ES-I3 (cell line): ENCODE results near the gene ZNF548.
A peak's percentile ranks its signal among the peaks of the same experiment; 100 is the strongest.

Experiments used
- H3K36me3 ChIP-seq: 2 replicates; pipeline ENCODE4 v1.6.1; 2013; ENCODE audit warnings: mild to moderate bottlenecking, low read length, control low read depth, moderate library complexity; ENCODE audit not compliant: insufficient read depth
- H3K4me1 ChIP-seq: 2 replicates; pipeline ENCODE4 v1.6.1; 2013; ENCODE audit warnings: mild to moderate bottlenecking, control low read depth, low read length; ENCODE audit not compliant: insufficient read depth
- H3K9ac ChIP-seq: 2 replicates; pipeline ENCODE4 v1.6.1; 2013; ENCODE audit warnings: low read depth, mild to moderate bottlenecking, low read length, moderate library complexity
- H3K9me3 ChIP-seq: 2 replicates; pipeline ENCODE4 v1.6.1; 2013; ENCODE audit warnings: mild to moderate bottlenecking, low read length, moderate library complexity; ENCODE audit not compliant: control insufficient read depth, insufficient read depth

ZNF548 gene

DNA sequence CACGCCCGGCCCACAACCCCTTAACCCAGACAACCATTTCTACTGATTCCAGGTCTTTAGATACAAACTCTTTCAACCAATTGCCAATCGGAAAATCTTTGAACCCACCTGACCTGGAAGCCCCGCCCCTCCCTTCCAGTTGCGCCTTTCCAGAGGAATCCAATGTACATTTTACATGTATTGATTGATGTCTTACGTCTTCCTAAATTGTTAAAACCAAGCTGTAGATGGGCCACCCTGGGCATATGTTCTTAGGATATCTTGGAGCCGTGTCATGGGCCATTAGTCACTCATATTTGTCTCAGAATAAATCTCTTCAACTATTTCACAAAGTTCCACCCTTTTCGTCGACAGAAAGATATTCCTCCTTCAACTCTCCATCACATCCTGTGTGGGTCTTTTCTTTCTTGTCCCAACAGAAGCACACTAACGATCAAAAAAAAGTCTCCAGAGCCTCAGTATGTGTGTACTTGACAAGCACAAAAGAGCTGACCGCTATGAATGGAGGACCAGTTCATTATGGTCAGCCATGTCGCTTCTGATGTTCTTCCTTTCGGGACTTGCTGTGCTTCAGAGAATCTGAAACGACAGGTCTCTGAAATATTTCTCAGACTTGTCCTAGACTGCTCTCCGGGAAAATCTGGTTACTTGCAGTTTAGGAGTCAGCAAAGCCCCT, 44.9 kb downstream of the ZNF548 start:
- H3K9me3 ChIP-seq = no peaks in the 10 kb centered on the region
- H3K4me1 ChIP-seq = peaks cover 10% of the 10 kb centered on the region; the same call in 1 of the 2 replicates
- H3K9ac ChIP-seq = peak overlapping the region; percentile 89
- H3K36me3 ChIP-seq = no peaks in the 10 kb centered on the region

DNA sequence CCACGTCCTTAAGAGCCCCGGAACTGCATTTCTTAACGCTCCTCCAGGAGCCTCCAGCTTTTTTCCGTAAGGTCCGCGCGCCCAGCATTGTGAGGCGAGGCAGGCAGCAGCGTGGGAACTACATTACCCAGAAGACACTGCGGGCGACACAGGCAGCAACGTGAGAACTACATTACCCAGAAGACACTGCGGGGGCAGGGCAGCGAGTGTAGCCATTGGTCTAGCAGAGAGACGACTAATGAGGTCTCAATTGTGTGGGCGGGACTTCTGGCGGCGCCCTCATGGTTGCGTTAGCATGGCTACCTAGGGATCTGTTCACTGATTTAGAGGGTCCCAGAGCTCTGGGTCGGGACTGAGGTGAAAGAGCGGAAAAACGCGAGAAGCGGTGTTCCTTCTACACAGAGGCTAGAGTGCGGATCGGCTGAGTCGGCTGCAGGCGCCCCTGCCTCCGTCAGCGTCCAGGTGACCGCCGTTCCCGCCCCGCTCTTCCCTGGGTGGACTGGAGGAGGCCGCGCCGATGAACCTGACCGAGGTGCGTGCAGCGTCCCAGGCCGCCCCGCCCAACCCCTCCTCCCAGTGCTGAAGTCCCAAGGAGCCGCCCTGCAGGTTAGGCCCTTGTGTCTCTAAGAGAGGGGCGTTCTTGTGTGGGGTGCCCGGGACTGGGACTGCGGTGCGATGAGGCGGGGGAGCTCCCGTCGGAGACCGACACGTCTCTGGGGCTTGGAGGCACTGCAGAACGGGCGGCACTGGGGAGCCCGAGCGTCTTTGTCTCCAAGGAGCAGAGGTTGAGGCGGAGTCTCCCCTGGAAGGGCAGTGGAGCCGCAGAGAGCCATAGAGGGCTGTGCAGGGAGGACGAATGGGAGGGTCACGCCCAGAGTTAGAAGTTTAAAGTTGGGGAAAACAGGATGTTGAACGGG, 45.7 kb downstream of the ZNF548 start, which contains the start of gene ZNF749:
Gene ZNF749 (plus strand): TSS at position 264 of the 917 bp plus-strand sequence. CDS start 254 bp downstream, at position 518.
- Histone ChIP-seq H3K9me3 (no peaks in the 10 kb centered on the region), H3K36me3 (no peaks in the 10 kb centered on the region), H3K4me1 (peaks cover 10% of the 10 kb centered on the region; the same call in 1 of the 2 replicates), H3K9ac (peak within 1 kb of the TSS; percentile 89)

DNA sequence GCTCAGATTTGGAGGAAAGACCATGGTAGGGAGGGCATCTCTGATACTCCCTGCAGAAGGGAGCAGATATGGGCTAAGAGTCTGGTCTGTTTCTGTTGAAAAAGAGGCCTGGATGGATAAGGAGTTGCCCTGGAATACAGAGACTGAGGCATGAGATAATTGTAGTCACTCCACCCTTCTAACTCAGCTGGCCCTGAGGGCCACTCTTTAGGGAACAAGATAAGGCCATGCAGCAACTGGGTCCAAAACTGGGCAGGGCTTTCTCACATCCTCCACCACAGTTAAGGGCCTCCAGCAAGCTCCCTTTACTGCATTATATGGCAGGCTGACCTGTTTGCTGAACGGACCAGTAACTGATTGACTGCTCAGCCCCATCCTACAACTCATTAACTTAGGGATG, 46.8 kb downstream of the ZNF548 start:
- Histone ChIP-seq H3K36me3 (no peaks in the 10 kb centered on the region), H3K9ac (peak overlapping the region; percentile 89), H3K9me3 (no peaks in the 10 kb centered on the region), H3K4me1 (peaks cover 10% of the 10 kb centered on the region; the same call in 1 of the 2 replicates)

DNA sequence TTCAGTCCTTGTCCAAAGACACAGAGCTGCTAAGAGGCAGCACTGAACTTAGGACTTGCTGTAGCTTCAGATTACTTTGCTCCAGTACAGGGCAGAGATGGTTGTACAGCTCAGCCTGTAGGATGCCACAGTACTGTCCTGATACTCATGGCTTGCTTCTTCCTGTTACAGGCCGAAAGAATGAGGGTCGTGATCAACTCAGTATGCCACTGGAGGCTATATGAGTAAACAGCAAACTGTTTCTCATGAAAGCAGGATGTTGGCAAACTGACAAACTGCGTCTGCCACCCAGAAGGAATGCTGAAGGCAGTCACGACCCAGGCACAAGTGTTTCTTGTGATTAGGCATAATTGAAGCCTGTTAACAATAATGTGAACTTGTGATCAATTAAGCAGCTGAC, 48.3 kb downstream of the ZNF548 start:
- H3K9me3 ChIP-seq = no peaks in the 10 kb centered on the region

DNA sequence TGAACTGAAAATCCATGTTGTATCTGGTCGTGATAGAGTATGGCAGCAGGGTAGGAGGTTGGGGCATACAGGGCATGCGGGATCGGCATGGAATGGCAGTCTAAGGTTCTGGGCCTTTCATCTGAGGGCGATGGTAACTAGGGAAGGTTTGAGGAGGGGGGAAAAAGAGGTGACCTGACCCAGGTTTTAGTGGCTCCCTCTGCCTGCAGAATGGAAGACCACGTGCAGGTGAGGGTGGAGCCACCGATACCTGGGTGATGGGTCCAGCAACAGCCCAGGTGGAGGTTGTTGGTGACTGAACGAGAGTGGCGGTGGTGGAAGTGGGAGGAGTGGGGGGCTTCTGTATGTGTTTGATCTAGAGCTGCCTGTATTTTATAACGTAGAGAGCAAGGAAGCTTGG, 49.3 kb downstream of the ZNF548 start:
- H3K9ac ChIP-seq = no peak overlapping the region
- H3K36me3 ChIP-seq = peaks cover 7% of the 10 kb centered on the region; the same call in 1 of the 2 replicates
- H3K9me3 ChIP-seq = no peaks in the 10 kb centered on the region
- H3K4me1 ChIP-seq = peaks cover 7% of the 10 kb centered on the region; the same call in 1 of the 2 replicates

More for the DNA sequence above, 48.3 kb downstream of the ZNF548 start:
- Histone ChIP-seq H3K36me3 (no peaks in the 10 kb centered on the region), H3K9ac (no peak overlapping the region), H3K4me1 (peaks cover 10% of the 10 kb centered on the region; the same call in 1 of the 2 replicates)

DNA sequence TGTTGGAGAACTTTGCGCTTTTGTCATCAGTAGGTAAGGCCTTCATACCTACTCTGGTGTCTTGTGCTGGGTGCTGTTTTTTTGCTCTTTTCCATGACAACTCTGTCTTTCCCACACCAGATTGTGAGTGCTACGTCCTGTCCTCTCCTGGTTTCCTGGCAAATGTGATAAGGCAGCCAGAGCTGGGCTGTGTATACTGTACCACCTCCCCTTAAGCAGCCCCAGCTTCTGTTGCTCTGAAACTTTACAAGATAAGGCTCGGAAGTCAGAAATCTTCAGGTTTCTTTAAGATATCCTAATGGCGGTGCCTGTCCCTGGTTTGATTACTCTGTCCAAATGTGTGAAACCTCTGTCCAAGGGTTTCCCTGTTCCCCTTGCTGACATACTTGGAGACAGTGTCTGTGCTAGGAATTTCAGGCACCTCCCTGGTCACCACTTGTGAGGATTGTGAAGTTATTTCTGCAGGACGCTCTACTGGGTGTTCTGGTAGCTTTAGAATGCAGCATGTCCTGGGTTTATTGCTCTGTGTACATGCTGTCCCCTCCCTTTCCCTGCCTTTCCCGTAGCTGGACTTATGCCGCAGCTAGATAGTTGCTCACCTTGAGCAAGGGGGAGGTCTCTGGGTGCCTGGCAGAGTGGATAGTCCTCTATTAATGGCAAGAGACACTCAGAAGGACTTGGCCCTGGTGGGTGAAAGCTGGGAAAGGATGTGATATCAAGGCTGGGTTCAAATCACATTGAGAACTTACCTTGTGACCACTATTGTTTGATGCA, 52.5 kb downstream of the ZNF548 start:
- no peaks in the 10 kb centered on the region; the same call in 1 of the 2 replicates for H3K9me3 ChIP-seq
- no peak overlapping the region for H3K9ac ChIP-seq
- H3K4me1 ChIP-seq = no peaks in the 10 kb centered on the region
- peaks cover 10% of the 10 kb centered on the region; the same call in 1 of the 2 replicates for H3K36me3 ChIP-seq

DNA sequence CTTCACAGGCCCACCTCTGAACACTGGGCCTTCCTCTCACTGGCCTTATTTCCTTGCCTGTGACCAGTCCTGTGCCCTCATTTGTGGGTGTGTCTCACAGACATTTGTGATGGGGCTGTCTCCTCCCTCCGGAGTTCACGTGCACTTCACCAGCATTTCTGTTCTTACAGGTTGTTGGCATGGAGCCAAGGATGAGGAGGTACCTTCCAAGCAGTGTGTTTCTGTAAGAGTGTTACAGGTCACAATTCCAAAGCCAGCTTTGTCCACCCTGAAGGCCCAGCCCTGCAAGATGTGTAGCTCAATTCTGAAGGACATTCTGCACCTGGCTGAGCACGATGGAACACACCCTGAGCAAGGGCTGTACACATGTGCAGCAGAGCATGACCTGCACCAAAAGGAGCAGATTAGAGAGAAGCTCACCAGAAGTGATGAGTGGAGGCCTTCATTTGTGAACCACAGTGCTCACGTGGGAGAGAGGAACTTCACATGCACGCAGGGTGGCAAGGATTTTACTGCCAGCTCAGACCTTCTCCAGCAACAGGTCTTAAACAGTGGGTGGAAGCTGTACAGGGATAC, 53.6 kb downstream of the ZNF548 start:
- Histone ChIP-seq H3K4me1 (no peaks in the 10 kb centered on the region), H3K36me3 (peaks cover 10% of the 10 kb centered on the region; the same call in 1 of the 2 replicates), H3K9me3 (no peaks in the 10 kb centered on the region; the same call in 1 of the 2 replicates), H3K9ac (no peak overlapping the region)

DNA sequence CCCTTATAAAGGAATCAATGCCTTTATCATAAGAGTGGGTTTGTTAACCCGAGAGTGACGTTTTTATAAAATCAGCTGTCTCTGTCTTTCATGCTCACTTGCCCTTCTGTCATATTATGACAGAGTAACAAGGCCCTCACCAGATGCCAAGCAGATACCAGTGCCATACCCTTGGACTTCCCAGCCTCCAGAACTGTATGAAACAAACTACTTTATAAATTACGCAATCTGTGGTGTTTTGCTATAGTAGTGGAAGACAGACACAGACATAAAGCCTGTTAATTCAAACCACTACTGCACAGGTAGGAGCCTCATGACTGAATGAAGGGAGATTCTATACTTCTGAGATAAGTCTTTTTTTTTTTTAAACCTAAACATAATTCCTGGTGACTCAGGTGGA, 62.7 kb downstream of the ZNF548 start:
- Histone ChIP-seq H3K9me3 (no peaks in the 10 kb centered on the region), H3K9ac (no peak overlapping the region), H3K36me3 (no peaks in the 10 kb centered on the region; the same call in 1 of the 2 replicates), H3K4me1 (no peaks in the 10 kb centered on the region)
